Endodermal cell (in vitro differentiated cells): ENCODE results near the gene CFAP251. TPM values are rescaled to one million over a fixed set of nuclear protein-coding genes. Genes with fewer than 3 reads are reported as not detected.

Experiments used
- DNase-seq: peaks from one replicate; pipeline ENCODE4 v3.0.0-alpha.2; 2017
- H3K27ac ChIP-seq: 2 replicates; pipeline ENCODE4 v1.5.1; 2013; ENCODE audit warnings: mild to moderate bottlenecking, low read depth, low read length, moderate library complexity
- H3K27me3 ChIP-seq: 2 replicates; pipeline ENCODE4 v1.6.1; 2013; ENCODE audit warnings: mild to moderate bottlenecking, low read length, moderate library complexity; ENCODE audit not compliant: insufficient read depth, control insufficient read depth, poor library complexity, severe bottlenecking
- H3K36me3 ChIP-seq: 2 replicates; pipeline ENCODE4 v1.7.0; 2013; ENCODE audit warnings: mild to moderate bottlenecking, low read length, moderate library complexity; ENCODE audit not compliant: control insufficient read depth, insufficient read depth
- H3K4me1 ChIP-seq: one replicate; pipeline ENCODE4 v1.7.0; 2013; ENCODE audit warnings: low read length; ENCODE audit not compliant: control insufficient read depth, insufficient read depth
- H3K4me3 ChIP-seq: 2 replicates; pipeline ENCODE4 v1.5.1; 2013; ENCODE audit warnings: mild to moderate bottlenecking, low read length, moderate library complexity
- H3K9ac ChIP-seq: 2 replicates; pipeline ENCODE4 v1.6.1; 2013; ENCODE audit warnings: mild to moderate bottlenecking, low read length, moderate library complexity; ENCODE audit not compliant: poor library complexity, severe bottlenecking; ENCODE audit errors: extremely low read depth
- H3K9me3 ChIP-seq: 2 replicates; pipeline ENCODE4 v1.6.1; 2013; ENCODE audit warnings: mild to moderate bottlenecking, low read length, moderate library complexity; ENCODE audit not compliant: control insufficient read depth
- H3K27ac Mint-ChIP-seq: 2 replicates; pipeline ENCODE4 v1.8.0; 2020; ENCODE audit warnings: mixed read lengths
- H3K27me3 Mint-ChIP-seq: 2 replicates; pipeline ENCODE4 v1.8.0; 2021; ENCODE audit warnings: mild to moderate bottlenecking, mixed read lengths; ENCODE audit not compliant: insufficient read depth
- H3K36me3 Mint-ChIP-seq: 2 replicates; pipeline ENCODE4 v1.8.0; 2020; ENCODE audit warnings: low read depth, mixed read lengths
- H3K4me1 Mint-ChIP-seq: 2 replicates; pipeline ENCODE4 v1.8.0; 2020; ENCODE audit warnings: mixed read lengths
- H3K4me3 Mint-ChIP-seq: 2 replicates; pipeline ENCODE4 v1.8.0; 2020; ENCODE audit warnings: mild to moderate bottlenecking, moderate library complexity, mixed read lengths
- H3K9me3 Mint-ChIP-seq: 2 replicates; pipeline ENCODE4 v1.8.0; 2020; ENCODE audit warnings: mild to moderate bottlenecking, mixed read lengths
- CTCF ChIP-seq: fragments of 200-600 bp; sonication (generic); conservative IDR thresholded peaks from 2 replicates; pipeline ENCODE4 v1.5.0; 2021; ENCODE audit warnings: antibody characterized with exemption, mild to moderate bottlenecking
- whole genome bisulfite sequencing, 2 experiments: methylation state at CpG; one replicate each; pipeline versions ENCODE4 v1.1.5 to v1.1.7; 2013; ENCODE audit warnings: missing lambda C conversion rate in 2 of 2, mixed read lengths in 1 of 2; ENCODE audit not compliant: insufficient coverage in 1 of 2, insufficient read length in 1 of 2; 5-methylcytosine and 5-hydroxymethylcytosine counted together
- total RNA-seq, 2 donors: library from RNA; stranded (reverse); fragmentation: NEBNext Ultra II Directional in 1 of 2; extraction: Animal tissue kit (Norgen Biotek cat#: 25700) in 1 of 2; gene quantifications; 2 replicates in 1 of 2; 3 replicates in 1 of 2; pipeline ENCODE4 v1.2.1, GENCODE V29; 2021

CFAP251 gene
- total RNA-seq, 2 donors from 2014 or later: 3.4 to 11.2 TPM

- no peak overlapping the region for H3K4me3 Mint-ChIP-seq
- Histone ChIP-seq H3K27ac (no peak overlapping the region), H3K9me3 (no peaks in the 10 kb centered on the region), H3K4me1 (no peaks in the 10 kb centered on the region), H3K36me3 (no peaks in the 10 kb centered on the region), H3K27me3 (no peaks in the 10 kb centered on the region), H3K9ac (no peak overlapping the region), H3K4me3 (no peak overlapping the region)
- peaks cover 4% of the 10 kb centered on the region for H3K4me1 Mint-ChIP-seq
- H3K9me3 Mint-ChIP-seq: no peaks in the 10 kb centered on the region
- H3K36me3 Mint-ChIP-seq: no peaks in the 10 kb centered on the region
- H3K27ac Mint-ChIP-seq: no peak overlapping the region
- no peak for TF ChIP-seq CTCF
- WGBS, 2 experiments: 78 to 86% methylated on average over 6 to 10 of the region's 11 CpGs
- no peaks in the 10 kb centered on the region for H3K27me3 Mint-ChIP-seq
- DNase-seq: no peak
These were observed 61.9 kb downstream of the CFAP251 start for GRCh38 chr12:121980191-121980891.

GRCh38 chr12:121980892-121981272, 62.5 kb downstream of the CFAP251 start:
- H3K27ac Mint-ChIP-seq: no peak overlapping the region
- WGBS, 2 experiments: 94 to 98% methylated on average over 8 to 14 of the region's 14 CpGs

GRCh38 chr12:121981456-121981855, 63.1 kb downstream of the CFAP251 start:
- TF ChIP-seq CTCF: no peak
- no peak for DNase-seq
- Mint-ChIP-seq H3K27me3 (no peaks in the 10 kb centered on the region), H3K36me3 (no peaks in the 10 kb centered on the region), H3K4me1 (no peaks in the 10 kb centered on the region), H3K27ac (no peak overlapping the region), H3K4me3 (no peak overlapping the region), H3K9me3 (no peaks in the 10 kb centered on the region)
- Histone ChIP-seq H3K27me3 (no peaks in the 10 kb centered on the region), H3K9ac (no peak overlapping the region), H3K4me1 (no peaks in the 10 kb centered on the region), H3K36me3 (no peaks in the 10 kb centered on the region), H3K9me3 (no peaks in the 10 kb centered on the region), H3K27ac (no peak overlapping the region), H3K4me3 (no peak overlapping the region)
- 90 to 91% methylated on average over 6 to 8 of the region's 8 CpGs for WGBS, 2 experiments

More at GRCh38 chr12:121980892-121981272, 62.5 kb downstream of the CFAP251 start:
- no peak overlapping the region for H3K27ac ChIP-seq
- H3K4me3 ChIP-seq: no peak overlapping the region
- Mint-ChIP-seq H3K4me1 (no peaks in the 10 kb centered on the region), H3K9me3 (no peaks in the 10 kb centered on the region), H3K36me3 (no peaks in the 10 kb centered on the region), H3K27me3 (no peaks in the 10 kb centered on the region), H3K4me3 (no peak overlapping the region)
- TF ChIP-seq CTCF: no peak
- no peak overlapping the region for H3K9ac ChIP-seq
- no peaks in the 10 kb centered on the region for H3K4me1 ChIP-seq
- no peaks in the 10 kb centered on the region for H3K9me3 ChIP-seq
- H3K36me3 ChIP-seq: no peaks in the 10 kb centered on the region
- no peak for DNase-seq
- no peaks in the 10 kb centered on the region for H3K27me3 ChIP-seq
